Left ventricle myocardium inferior (tissue), 1 donor: ENCODE data around the gene DHDH. TPM values are rescaled to one million over a fixed set of nuclear protein-coding genes. Genes with fewer than 3 reads are reported as not detected.
A peak's percentile ranks its signal among the peaks of the same experiment; 100 is the strongest.

Experiments
- DNase-seq: peaks from one replicate; pipeline ENCODE4 v3.0.0-alpha.2; 2020
- H3K27ac ChIP-seq: fragments of 200-600 bp; replicated peaks from 2 replicates; pipeline ENCODE4 v1.8.0; 2021
- H3K27me3 ChIP-seq: fragments of 200-600 bp; 2 replicates; pipeline ENCODE4 v1.8.0; 2021; ENCODE audit warnings: low read depth
- H3K36me3 ChIP-seq: fragments of 200-600 bp; 2 replicates; pipeline ENCODE4 v1.8.0; 2021
- H3K4me1 ChIP-seq: fragments of 200-600 bp; 2 replicates; pipeline ENCODE4 v1.8.0; 2021
- H3K4me3 ChIP-seq: fragments of 200-600 bp; 2 replicates; pipeline ENCODE4 v1.8.0; 2021; ENCODE audit warnings: mild to moderate bottlenecking, moderate library complexity
- H3K9me3 ChIP-seq: fragments of 200-600 bp; replicated peaks from 2 replicates; pipeline ENCODE4 v1.8.0; 2021
- CTCF ChIP-seq: fragments of 200-600 bp; IDR thresholded peaks from 2 replicates; pipeline ENCODE4 v1.8.0; 2021; ENCODE audit warnings: antibody characterized with exemption, mild to moderate bottlenecking, borderline replicate concordance
- intact Hi-C: fragments of 100-400 bp; cut with micrococcal nuclease; formaldehyde crosslinking; loops from one replicate; pipeline ENCODE4 v1.11.0; 2022
- total RNA-seq: library from RNA; stranded (reverse); fragmentation: NEBNext Ultra II Directional; extraction: Animal tissue kit (Norgen Biotek cat#: 25700); gene quantifications from one replicate; pipeline ENCODE4 v1.2.1, GENCODE V29; 2021
- donor health status: DM: no; HTN: yes; CAD: no; lungs with severe emphysema.

The DHDH gene
- total RNA-seq, 1 donor from 2014 or later = not detected

- no peak for TF ChIP-seq CTCF
- H3K27ac ChIP-seq = peak overlapping the region; percentile 94
- H3K27me3 ChIP-seq = no peaks in the 10 kb centered on the region
- H3K9me3 ChIP-seq = no peaks in the 10 kb centered on the region
- peaks cover 43% of the 10 kb centered on the region for H3K36me3 ChIP-seq
- H3K4me1 ChIP-seq = peaks cover 85% of the 10 kb centered on the region
- H3K4me3 ChIP-seq = peak overlapping the region; percentile 88
- DNase-seq = peak; percentile 89
- intact Hi-C loops = no loop called here
Measured at GRCh38 chr19:48965806-48966540, 32.5 kb downstream of the DHDH start.

- DNase-seq = no peak
- H3K4me1 ChIP-seq = peaks cover 88% of the 10 kb centered on the region
- no peaks in the 10 kb centered on the region for H3K27me3 ChIP-seq
- H3K4me3 ChIP-seq = peak overlapping the region; percentile 88
- intact Hi-C loops = no loop called here
- H3K9me3 ChIP-seq = no peaks in the 10 kb centered on the region
- H3K36me3 ChIP-seq = peaks cover 48% of the 10 kb centered on the region
- TF ChIP-seq CTCF = no peak
- H3K27ac ChIP-seq = peak overlapping the region; percentile 94
Measured at GRCh38 chr19:48966541-48967345, 33.2 kb downstream of the DHDH start.

DNA sequence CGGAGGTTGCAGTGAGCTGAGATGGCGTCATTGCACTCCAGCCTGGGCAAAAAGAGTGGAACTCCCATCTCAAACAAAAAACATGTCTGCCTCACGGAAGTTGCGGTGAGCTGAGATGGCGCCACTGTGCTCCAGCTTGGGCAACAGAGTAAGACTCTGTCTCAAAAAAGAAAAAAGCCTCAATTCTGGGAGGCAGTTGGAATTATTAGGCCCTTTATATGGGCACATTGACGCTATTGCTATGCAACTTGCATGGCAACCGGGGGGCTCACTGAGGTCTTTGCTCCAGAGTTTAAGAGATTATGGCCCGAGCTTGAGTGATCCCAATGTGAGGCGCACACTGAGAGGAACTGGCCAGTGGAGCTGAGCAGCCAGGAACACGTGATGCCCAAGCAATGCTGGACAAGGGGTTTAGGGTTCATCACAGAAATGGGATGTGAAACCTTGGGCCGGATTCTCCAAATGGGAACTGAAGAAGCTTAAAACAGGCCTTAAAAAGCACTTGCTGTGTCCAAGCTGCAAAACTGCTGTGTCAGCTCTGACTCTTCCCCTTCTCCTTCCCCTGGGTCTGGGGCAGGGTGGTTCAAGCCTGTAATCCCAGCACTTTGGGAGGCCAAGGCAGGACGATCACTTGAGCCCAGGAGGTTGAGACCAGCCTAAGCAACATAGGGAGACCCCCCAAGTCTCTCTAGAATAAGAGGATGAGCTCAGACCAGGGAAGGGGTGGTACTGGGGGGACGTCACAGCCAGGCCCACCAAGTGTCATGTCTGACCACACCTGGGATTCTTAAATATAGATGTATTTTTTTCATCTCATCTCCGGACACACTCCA lies 34.1 kb downstream of the DHDH start:
- Histone ChIP-seq H3K36me3 (peaks cover 56% of the 10 kb centered on the region), H3K4me1 (peaks cover 81% of the 10 kb centered on the region), H3K9me3 (no peaks in the 10 kb centered on the region), H3K4me3 (peak overlapping the region; percentile 88), H3K27ac (peak overlapping the region; percentile 94), H3K27me3 (no peaks in the 10 kb centered on the region)
- DNase-seq = peak; percentile 36
- no peak for TF ChIP-seq CTCF
- intact Hi-C loops = no loop called here

DNA sequence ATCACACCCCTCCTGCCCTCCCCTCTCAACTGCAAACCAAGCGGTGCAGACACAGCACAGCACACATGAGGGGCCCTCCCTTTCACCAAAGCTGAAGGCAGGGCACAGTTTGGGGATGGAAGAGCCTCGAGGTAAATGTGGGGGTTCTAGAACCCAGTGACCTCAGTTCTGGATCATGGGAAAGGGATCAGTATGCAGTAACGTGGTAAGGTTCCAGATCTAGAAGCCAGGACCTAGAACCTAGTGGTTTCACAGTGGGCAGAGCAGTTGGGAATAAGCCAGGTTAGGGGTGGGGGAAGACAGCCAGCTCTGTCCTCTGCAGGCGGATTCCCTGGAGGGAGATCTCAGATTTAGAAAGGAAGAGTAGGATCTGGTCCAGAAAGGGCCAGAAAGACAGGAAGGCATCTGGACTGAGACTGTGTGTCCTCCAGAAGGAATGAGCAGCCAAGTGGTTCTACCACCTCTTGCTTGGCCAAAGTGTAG lies 34.7 kb downstream of the DHDH start:
- no peak overlapping the region for H3K4me3 ChIP-seq
- intact Hi-C loops = no loop called here
- H3K4me1 ChIP-seq = peaks cover 79% of the 10 kb centered on the region
- H3K27ac ChIP-seq = peak overlapping the region; percentile 94
- no peaks in the 10 kb centered on the region for H3K27me3 ChIP-seq
- no peak for TF ChIP-seq CTCF
- no peaks in the 10 kb centered on the region for H3K9me3 ChIP-seq
- DNase-seq = no peak
- H3K36me3 ChIP-seq = peaks cover 62% of the 10 kb centered on the region

GRCh38 chr19:48968813-48969218 lies 35.3 kb downstream of the DHDH start:
- H3K9me3 ChIP-seq = no peaks in the 10 kb centered on the region
- no peak for TF ChIP-seq CTCF
- peaks cover 73% of the 10 kb centered on the region for H3K4me1 ChIP-seq
- H3K27me3 ChIP-seq = no peaks in the 10 kb centered on the region
- H3K27ac ChIP-seq = peak overlapping the region; percentile 94
- intact Hi-C loops = no loop called here
- peaks cover 68% of the 10 kb centered on the region for H3K36me3 ChIP-seq
- no peak for DNase-seq
- no peak overlapping the region for H3K4me3 ChIP-seq
